Measurements from ENCODE around the gene DCBLD2.

Gene DCBLD2

DNA sequence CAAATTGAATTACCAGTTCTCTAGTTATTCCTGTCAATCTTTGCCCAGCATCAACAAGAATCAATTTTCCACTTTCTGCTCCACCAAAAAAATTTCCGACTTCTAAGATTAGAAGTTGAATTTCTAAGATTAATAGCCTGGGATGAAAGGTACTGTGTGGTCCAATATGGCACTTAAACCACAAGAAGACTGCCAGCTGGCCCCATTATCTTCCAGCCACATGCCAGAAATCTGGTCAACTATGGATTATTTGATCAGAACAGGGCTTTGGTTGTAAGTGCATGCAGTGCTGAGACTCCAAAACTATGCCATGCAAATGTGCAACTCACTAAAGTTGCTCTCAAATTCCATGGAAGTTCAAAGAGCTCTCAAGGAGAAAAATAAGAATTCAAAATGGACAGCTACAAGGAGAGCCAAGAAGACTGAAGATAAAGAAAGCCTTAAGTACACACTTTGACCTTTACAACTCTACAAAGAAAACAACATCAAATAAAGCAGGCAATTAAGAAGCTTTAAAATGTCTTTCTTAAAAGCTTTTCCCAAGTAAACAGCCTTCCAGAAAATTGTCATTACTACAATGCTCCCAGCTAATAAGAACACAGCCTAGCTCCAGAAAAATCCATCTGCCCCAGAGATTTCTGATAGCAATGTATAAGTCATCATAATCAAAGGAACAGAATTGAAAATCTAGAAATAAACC lies 74.1 kb downstream of the DCBLD2 start:
- no peak for DNase-seq

DNA sequence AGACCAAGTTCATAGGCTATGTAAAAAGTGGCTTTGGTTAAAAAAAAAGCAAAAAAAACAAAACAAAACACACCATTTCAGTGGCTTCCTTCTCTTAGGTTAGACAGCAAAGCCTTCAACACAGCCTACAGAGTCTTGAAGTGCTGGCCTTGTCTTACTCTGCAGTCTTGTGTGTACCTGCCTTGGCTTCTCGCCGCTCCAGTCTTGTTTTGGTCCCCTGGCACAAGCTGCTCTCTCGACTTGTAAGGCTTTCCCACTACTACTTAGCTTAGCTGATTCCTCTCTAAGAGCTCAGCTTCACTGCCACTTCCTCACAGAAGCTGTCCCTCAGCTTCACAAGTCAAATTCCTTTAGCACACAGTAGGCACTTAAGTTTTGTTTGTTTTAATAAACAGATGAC lies 75.4 kb downstream of the DCBLD2 start:
- DNase-seq: no peak

DNA sequence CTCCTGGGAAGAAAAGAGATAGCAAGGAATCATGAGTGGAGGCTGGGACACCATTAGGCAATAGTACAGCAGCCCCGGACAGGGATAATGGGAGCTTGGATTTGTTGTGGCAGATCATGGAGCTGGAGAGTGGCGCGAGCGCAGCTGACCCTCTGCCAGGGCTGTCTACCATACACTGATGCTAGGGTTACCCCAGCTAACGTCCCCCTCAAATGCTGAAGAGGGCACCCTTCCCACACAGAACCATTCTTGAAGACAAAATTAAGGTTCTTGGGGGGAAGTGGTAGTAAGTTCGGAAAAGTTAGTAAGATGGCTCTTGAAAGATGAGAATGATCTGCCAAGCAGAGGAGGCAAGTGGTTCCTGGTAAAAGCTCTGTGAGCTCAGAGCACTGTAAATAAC lies 77.2 kb downstream of the DCBLD2 start:
- no peak for DNase-seq

DNA sequence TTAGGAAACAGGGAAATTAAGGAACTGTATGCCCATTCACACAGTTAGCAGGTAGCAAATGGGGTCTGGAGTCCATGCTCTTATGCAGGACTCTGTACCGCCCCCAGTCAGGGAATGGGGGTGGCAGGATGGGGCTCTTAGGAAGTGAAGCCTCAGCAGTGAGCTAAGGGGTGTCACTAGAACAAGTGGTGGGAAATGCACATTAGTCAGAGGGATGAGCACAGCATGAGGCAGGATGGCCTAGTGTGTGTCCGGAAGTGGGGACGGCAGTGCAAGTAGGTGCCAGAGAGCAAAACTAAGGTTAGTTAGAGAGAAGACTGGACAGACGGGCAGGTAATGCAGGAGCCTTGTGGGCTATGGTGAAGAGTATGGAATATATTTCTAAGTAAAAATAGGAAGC lies 77.7 kb downstream of the DCBLD2 start:
- no peak for DNase-seq

DNA sequence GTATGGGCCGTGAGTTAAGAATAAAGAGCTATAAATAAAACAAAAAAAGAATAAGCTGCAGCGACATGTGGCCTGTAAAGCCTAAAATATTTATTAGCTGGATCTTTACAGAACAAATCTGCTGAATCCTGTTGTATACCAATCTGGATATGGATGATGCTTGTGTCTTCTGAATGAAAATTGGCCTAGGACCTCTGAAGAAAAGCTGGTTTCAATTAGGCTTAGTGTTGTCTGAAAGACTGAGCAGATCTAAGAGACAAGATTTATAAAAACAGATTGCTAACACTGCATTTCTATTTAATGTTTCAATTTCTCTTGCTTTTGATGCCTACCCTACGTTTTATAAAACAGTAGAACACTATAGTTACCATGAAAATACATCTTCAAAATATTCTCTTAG lies 80.4 kb downstream of the DCBLD2 start:
- DNase-seq: no peak

DNA sequence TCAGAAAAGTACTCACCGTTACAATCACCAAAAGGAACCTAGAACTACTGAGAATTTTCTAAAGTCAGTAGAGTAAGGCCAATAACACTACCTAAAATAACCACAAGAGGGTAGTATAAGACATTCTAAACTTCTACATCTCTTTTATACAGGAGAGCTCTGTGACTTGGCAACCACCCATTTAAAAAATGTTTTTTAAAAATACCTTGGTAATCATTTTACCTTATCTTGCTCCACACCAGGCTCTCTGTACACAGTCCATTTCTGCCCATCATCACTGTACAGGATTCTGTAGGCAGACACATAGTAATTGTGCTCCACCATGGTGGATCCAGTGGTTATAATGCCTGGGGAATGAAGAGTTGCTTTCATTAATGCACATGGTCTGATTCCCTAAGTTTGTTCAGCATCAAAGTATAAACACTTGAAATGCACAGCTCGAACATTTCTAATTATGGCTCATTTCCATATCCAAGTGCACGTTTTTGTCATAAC lies 83.9 kb downstream of the DCBLD2 start:
- no peak for DNase-seq

DNA sequence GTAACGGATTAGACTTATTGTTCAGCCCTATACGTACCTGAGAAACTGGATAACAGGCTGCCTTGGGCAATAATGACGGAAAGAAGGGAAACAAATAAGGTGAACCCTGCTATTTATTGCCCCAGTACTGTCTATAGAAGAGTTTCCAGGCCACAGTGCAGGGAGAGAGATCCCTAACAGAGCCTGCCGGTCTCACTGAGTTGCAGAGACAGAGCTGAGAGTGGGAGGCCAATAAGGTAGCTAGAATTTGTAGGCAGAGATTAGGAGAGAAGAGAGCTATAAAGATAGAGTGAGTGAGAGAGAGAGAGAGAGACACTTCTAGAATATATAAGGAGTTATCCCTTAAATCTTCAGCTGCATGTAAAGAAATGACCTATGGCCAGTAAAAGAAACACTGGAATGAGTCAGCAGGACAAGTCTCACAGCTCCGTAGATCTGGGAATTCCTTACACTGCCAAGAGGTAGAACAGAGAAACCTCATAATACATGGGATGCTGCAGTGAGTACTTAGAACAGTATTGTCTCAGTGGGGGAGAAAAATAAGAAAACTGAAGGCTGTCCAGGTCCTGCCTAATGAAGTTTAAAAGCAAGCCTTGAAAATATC lies 86.6 kb downstream of the DCBLD2 start:
- no peak for DNase-seq

DNA sequence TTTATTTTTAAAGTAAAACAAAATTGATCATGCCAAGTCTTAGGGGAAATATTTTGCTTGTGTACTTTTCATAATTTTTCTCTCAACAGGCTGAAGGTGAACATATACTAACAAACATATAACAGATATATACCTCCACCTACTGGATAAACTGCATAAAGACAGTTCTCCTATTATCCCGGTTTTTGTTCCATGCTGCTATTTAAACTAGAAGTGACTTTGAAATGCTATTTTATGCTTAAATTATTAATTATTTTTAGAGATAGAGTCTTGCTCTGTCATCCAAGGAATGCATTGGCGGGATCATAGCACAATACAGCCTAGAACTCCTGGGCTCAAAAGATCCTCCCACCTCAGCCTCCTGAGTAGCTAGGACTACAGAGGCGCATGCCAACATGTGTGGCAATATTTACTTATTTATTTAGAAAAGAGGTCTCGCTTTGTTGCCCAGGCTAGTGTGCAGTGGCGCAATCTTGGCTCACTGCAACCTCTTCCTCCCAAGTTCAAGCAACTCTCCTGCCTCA lies 88.6 kb downstream of the DCBLD2 start:
- DNase-seq: no peak

DNA sequence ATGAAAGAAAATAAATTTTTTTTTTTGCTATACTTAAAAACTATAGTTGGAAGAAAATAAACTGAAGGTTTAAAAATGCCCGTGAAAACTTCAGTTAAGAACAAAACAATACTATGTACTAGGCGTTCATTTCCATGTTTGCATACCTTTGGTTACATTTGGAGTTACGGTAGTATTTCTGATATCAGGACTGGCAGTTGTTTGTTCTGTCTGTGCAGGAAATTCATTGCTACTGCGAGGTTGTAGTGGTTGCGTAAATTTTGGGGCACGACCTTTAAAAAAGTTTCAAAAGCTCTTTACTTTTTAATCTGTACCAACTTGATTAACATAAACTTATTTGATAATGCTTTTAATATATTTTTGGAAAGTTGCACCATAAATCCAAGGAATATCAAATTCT lies 90.4 kb downstream of the DCBLD2 start:
- no peak for DNase-seq

DNA sequence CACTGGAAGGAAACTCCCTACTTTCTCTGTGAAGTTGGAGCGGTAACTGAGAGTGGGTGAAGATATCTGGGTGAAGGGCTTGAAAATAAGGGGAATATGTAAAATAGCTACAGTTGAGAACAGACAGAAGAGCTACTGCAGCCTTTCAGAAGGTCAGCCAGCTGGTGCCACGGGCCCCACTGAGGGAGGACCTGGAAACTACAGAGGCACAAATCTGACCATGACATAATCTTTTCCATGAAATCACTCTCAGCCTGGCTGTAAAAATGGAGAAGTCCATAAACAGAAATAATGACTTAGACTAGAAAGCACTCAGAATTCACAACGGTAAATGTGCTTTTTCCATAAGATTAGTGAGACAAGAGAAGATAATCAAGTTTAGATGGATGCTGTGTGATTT lies 91.9 kb downstream of the DCBLD2 start:
- no peak for DNase-seq

DNA sequence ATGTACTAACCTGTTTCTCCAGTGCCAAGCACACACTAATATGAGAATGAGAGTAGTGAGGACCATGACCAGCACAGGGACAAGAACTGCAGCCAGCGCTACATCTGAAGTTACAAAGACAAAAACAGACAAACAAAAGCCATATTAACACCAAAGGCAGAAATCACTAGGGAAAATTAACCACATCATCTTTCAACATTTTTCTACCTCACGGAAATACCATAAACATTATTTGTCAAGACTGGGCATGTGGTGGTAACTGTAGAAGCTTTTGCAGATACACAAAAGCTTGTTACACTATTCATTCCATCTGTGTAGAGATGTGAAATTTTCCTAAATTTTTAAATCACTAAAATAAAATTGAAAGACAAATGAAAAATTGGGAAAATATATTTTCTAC lies 93.4 kb downstream of the DCBLD2 start:
- DNase-seq: no peak

DNA sequence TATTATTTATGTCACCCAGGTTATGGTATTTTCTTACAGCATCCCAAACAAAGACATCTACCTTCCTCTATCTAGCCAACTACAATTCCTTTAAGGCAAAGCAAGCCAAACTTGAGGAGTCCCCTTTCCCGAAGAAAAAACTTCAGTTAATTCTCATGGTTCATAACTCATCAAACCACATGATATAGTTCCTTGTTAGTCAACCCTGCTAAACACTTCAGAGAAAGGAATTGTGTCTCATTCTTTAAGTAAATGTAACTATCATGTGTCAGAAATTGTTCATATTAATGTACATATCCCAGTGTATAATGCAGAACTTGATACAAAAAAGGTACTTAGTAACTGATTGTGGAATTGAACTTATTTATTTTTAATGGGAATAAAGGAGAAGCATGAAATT lies 93.9 kb downstream of the DCBLD2 start:
- no peak for DNase-seq

DNA sequence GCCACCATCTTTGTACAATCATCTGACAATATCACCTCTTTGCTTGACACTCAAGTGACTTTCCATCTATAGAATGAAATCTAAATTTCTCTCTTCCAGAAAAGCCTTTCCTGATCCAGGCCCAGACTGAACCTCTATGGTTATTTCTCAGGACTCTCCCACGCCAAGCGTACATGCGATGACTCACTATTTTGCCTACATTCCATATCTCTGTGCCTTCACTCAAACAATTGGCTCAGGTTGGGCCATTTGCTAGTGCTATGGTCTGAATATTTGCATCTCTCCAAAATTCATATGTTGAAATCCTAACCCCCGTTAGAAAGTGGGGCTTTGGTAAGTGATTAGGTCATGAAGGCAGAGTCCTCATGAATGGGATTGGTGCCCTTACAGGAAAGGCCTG lies 94.5 kb downstream of the DCBLD2 start:
- DNase-seq: no peak

DNA sequence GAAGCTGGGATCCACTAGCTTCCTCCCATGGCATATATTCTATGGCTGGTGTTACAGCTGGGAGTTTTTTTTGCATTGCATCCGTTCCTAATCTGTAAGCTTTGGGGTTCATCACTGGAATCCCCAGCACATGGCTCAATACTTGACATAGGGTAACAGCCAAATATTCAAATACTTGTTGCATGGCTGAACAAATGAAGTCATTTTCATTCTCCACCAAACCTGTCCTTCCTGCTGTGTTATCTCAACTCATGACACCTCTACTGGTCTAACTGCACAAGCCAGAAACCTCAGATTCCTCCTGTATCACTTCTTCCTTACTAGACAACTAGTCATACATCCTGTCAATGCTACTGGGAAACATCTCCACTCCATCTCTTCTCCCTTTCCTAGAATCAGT lies 95.0 kb downstream of the DCBLD2 start:
- DNase-seq: no peak

DNA sequence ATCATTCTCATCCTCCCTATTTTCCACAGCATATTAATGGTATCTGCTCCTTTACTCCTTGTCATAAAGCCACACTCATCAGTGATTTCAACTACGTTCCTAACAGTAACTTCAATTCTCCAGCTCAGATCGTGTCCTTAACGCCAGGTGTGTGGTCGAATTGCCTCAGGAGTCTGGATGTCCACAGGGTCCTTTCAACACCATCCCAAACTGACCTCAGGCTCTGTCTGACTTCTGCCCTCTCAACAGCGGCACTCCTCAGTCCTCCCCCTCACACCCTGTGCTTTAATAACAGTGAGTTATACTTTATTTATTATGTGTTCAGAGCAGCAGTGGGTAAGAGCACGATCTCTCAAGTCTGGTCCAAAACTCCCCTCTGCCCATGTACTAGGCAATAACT lies 95.9 kb downstream of the DCBLD2 start:
- no peak for DNase-seq

DNA sequence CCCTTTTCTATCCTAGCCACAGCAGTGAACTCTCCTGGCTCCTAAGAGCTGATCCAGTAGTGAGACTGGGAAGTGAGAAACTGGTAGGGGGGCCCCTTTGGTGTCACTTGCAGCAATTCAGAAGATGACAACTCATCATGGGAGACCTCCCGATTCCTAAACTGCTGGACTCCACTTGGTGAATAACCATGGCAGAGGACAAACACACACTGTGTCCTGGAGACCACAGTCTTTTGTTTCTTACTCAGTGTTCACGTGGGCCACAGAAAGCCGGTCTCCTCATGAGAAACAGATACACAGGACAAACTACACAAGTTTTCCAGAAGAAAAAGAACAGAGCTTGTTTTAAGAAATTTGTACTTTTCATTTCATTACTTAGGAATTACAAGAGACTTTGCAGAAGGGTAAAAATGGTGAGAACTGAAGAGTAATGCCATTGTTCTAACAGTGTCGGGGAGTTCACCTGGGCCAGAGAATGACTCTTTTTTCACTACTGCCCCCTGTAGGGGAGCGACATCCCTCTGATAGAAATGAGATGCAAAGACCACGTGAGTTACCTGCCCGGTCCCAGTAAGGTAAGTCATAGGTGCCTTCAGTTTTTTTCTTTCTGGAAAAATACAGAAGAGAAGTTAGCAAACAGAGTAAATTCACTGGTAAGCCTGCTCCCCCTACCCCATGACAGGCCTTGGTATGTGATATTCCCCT lies 100.3 kb downstream of the DCBLD2 start:
- no peak for DNase-seq

DNA sequence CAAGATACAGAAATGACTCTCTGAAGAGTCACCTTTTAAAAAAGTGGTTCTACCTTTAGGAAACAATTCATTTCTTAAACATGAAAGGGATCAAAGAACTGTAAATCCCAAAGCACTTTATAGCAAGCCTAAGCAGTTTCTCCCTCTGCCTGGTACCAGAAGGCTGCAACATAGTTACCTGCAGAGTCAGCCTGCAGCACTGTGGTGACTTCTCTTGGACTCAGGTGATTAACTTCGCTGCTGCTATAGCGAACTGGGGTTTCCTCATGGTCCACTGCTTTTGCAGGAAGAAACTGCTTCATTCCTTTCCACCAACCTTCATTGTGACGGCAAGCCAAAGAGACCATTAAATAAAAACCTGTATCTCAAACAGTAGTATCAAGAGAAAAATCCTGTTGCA lies 101.1 kb downstream of the DCBLD2 start:
- DNase-seq: no peak

DNA sequence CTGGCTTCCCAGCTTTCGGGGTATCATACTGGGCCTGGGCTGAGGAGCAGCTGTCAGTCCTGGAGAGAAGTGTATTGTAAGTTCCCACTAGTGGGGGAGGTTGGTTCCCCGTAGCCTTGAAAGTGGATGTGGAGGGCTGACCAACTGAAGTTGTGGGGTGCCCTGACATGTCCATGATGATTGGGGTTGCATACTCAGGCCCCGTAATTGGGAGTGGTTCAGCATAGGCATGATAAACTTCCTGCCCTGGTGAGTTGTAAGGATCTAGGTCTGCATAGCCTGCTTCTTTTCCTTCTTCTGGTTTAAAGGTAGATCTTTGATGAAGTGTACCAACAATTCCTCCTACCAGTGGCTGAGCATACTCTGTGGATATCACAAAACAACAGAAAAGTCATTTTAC lies 102.0 kb downstream of the DCBLD2 start:
- no peak for DNase-seq

DNA sequence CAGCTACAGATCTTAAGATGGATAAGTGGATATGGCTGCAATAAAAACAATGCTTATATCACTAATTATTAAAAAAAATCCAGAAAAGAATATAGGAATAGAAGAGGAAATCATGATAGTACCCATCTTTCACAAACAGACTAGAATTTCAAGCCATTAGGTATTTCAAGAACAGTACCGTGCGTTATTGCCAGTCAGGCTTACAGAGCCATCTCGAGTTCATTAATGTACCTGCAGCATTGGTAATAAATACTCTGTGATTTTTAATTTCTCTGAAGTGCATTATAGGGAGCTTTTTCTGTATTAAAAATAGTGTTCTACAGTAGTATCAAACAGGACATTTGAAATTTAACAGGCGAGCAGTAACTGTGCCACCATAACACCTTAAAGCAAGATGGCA lies 102.7 kb downstream of the DCBLD2 start:
- DNase-seq: no peak

DNA sequence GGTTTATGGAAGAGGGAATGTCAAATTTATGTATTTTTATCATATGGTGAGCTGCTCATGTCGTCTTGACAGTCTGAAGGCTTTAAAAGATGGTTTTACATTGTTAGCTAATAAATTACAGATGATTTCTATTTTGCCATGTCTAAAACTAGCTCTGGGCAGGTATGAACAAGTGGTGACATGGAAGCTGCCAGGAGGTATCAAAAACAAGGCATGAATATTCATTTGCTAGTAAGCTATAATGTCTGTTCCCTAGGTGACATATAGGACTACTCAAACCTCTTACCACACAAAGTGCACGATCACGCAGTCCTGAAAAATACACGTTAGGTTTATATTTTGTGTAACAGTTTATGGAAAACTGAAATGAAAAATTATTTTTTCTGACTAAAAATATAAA lies 103.6 kb downstream of the DCBLD2 start:
- DNase-seq: no peak

DNA sequence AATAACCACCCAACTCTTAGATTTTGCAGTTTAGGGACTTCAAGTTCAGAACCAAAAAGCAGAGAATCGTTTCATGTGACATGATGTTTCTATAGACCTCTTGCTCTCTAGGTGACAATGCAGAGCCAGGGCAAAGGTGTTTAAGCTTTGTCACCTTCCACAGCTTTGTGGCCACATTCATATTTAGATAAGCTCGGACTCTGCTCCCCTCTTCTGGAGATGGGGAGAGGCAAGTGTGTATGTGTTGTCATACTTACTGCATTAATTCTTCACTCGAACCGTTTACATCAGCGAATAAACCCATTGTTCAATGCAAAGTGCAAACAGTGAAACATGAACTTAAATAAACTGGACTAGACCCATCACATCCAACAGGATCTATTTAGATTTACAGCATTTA lies 105.2 kb downstream of the DCBLD2 start:
- DNase-seq: no peak

DNA sequence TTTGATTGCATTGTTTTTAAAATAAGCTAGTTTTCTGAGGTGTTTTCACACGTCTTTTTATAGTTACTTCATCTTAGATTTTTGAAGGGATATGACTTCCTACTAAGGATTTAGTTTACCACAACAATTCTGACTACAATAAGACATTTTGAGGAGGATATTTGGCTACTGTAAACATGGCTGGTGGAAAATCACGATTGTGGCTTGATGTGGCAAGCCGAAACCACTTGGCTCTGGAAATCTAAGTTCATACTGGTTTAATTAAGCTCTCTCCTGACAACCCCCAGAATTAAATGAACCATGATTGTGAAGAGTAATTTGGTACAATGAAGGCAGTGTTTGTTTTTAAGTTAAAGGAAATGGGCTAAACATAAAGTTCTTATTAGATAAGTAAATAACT lies 107.5 kb downstream of the DCBLD2 start:
- DNase-seq: no peak

DNA sequence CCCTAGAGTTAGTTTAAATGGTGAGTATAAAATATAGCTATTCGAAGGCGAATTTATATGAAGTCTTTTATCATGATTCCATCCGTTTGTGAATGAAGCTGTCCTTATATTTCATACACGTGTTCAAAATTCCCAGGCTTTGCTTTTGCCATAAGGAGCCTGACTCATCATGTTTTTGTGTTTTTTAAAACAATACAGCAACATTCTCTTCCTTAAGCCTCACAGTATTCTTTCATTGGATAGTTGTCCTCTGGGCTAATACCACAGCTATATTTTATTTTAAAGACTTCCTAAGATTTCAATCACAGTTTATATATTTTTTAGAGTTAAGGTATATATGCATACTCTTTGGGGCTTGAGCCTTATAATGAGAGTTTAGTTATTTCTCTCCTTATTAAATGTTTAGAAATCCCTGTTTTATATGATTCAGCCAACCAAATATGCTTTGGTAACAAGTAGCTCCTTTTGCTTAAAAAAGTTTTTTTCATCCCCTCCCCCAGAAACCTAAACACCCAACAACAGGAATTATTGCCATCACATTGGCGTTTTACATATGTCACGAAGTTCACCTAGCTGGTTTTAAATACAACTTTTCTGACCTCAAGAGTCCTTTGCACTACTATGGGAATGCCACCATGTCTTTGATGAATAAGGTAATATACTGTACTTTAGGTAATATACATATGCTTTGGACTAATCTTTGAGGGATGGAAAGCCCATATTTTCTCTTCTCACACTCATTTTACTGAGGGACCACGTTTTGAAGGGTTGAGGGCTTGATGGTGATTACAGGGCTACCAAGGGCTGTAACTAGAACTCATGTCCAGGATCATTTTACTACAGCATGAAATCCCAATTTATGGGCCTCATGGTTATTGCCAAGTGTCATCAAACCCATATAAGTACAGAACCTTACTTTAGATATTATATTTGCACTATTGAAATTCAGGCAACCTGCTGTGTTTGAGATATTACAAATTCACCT lies 109.9 kb downstream of the DCBLD2 start:
- DNase-seq: no peak

All from activated CD8-positive, alpha-beta memory T cell treated with anti-CD3 and anti-CD28 coated beads, Interleukin-2, amount 50 U/mL, for 48 hours (primary cell).